Mucosa of gallbladder (tissue), 1 donor: ENCODE results near the gene CFAP90. TPM values are rescaled to one million over a fixed set of nuclear protein-coding genes. Genes with fewer than 3 reads are reported as not detected.

Source experiments
- DNase-seq: peaks from one replicate; pipeline ENCODE4 v3.0.0-alpha.2; 2020; ENCODE audit warnings: low spot score
- total RNA-seq: library from RNA; stranded (reverse); gene quantifications from one replicate; pipeline ENCODE4 v1.2.1, GENCODE V29; 2021
- donor health status: DM: no; HTN: no; CAD: no.

The CFAP90 gene
- total RNA-seq = not detected

- DNase-seq = no peak
These were observed at the start of gene CFAP90 for GRCh38 chr5:7850395-7851239. Gene CFAP90, minus strand, starts transcription at chr5:7851133. Its CDS starts 112 bp downstream, at chr5:7851021.

- no peak for DNase-seq
These were observed 46.2 kb upstream of the CFAP90 start for GRCh38 chr5:7897014-7897600.

GRCh38 chr5:7894860-7895259 lies 43.9 kb upstream of the CFAP90 start:
- DNase-seq = no peak

GRCh38 chr5:7894439-7894838 lies 43.5 kb upstream of the CFAP90 start:
- no peak for DNase-seq

GRCh38 chr5:7888901-7889300 lies 38.0 kb upstream of the CFAP90 start:
- DNase-seq = no peak

GRCh38 chr5:7886849-7887475 lies 36.0 kb upstream of the CFAP90 start:
- DNase-seq = no peak

- DNase-seq = no peak
These were observed 33.7 kb upstream of the CFAP90 start for GRCh38 chr5:7884491-7885267.

- DNase-seq = no peak
These were observed 32.0 kb upstream of the CFAP90 start for GRCh38 chr5:7882926-7883325.

GRCh38 chr5:7881816-7882215 lies 30.9 kb upstream of the CFAP90 start:
- no peak for DNase-seq

GRCh38 chr5:7881091-7881490 lies 30.2 kb upstream of the CFAP90 start:
- DNase-seq = no peak

- no peak for DNase-seq
These were observed 27.5 kb upstream of the CFAP90 start for GRCh38 chr5:7878381-7878873.

- DNase-seq = no peak
These were observed 26.9 kb upstream of the CFAP90 start for GRCh38 chr5:7877851-7878250.

- no peak for DNase-seq
These were observed 25.9 kb upstream of the CFAP90 start for GRCh38 chr5:7876867-7877266.

GRCh38 chr5:7875151-7875550 lies 24.2 kb upstream of the CFAP90 start:
- no peak for DNase-seq

- DNase-seq = no peak
These were observed 23.7 kb upstream of the CFAP90 start for GRCh38 chr5:7874639-7875038.

- no peak for DNase-seq
These were observed 22.3 kb upstream of the CFAP90 start for GRCh38 chr5:7873216-7873615.

GRCh38 chr5:7872517-7873130 lies 21.7 kb upstream of the CFAP90 start:
- no peak for DNase-seq

- no peak for DNase-seq
These were observed 20.7 kb upstream of the CFAP90 start for GRCh38 chr5:7871653-7872052.

- no peak for DNase-seq
These were observed 18.7 kb upstream of the CFAP90 start for GRCh38 chr5:7869474-7870136.

- peak; percentile 94 for DNase-seq
These were observed 18.0 kb upstream of the CFAP90 start, which contains the start of the genes FASTKD3 and MTRR for GRCh38 chr5:7868773-7869473. Gene FASTKD3, minus strand, starts transcription at chr5:7869031. Its CDS starts 948 bp downstream, at chr5:7868083. Gene MTRR, plus strand, starts transcription at chr5:7869148. Its CDS starts 1,647 bp downstream, at chr5:7870795.
